HepG2 (cell line): ENCODE data around the gene ANKRD40. TPM values are rescaled to one million over a fixed set of nuclear protein-coding genes. Genes with fewer than 3 reads are reported as not detected.

Experiments used
- CCAR2 ChIP-seq: fragments of 200-400 bp; formaldehyde crosslinking; optimal IDR thresholded peaks from 2 replicates; pipeline ENCODE3; 2018; ENCODE audit warnings: low read depth, mild to moderate bottlenecking, low read length, moderate library complexity
- MBD4 ChIP-seq: IDR thresholded peaks from 2 replicates; pipeline ENCODE4 v1.6.1; 2012; ENCODE audit warnings: low read length, inconsistent platforms, borderline replicate concordance
- MED1 ChIP-seq: sonication (generic); formaldehyde crosslinking; IDR thresholded peaks from 2 replicates; pipeline ENCODE4 v1.4.0; 2020; ENCODE audit warnings: missing genetic modification reagents
- NFRKB ChIP-seq: fragments of 450-650 bp; IDR thresholded peaks from 2 replicates; pipeline ENCODE4 v1.6.1; 2017
- NRL ChIP-seq: sonication (generic); formaldehyde crosslinking; IDR thresholded peaks from 2 replicates; pipeline ENCODE4 v1.5.0; 2020; ENCODE audit warnings: missing genetic modification reagents, mild to moderate bottlenecking, moderate library complexity, borderline replicate concordance
- PHF8 ChIP-seq: sonication (generic); formaldehyde crosslinking; IDR thresholded peaks from 2 replicates; pipeline ENCODE4 v1.5.0; 2020; ENCODE audit warnings: missing genetic modification reagents
- SKI ChIP-seq: fragments of 450-650 bp; IDR thresholded peaks from one replicate; pipeline ENCODE4 v1.6.1; 2018; ENCODE audit warnings: mild to moderate bottlenecking; ENCODE audit not compliant: partially characterized antibody
- ZNF260 ChIP-seq: sonication (generic); formaldehyde crosslinking; IDR thresholded peaks from 2 replicates; pipeline ENCODE4 v1.4.0; 2020; ENCODE audit warnings: missing genetic modification reagents, low read depth, mild to moderate bottlenecking, borderline replicate concordance
- ZNF367 ChIP-seq: sonication (generic); formaldehyde crosslinking; IDR thresholded peaks from 2 replicates; pipeline ENCODE4 v1.4.0; 2020; ENCODE audit warnings: missing genetic modification reagents, borderline replicate concordance
- polyA plus RNA-seq, 8 experiments: library from polyadenylated mRNA; depleted of rRNA in 3 of 8; stranded (reverse) in 7 of 8; unstranded in 1 of 8; fragments of >200 nt; fragmentation: Illumina TruSeq in 4 of 8; extraction: Trizol in 4 of 8; gene quantifications; 2 replicates each; pipeline versions ENCODE4 v1.2.1 to v1.2.3, GENCODE V29; 2011 to 2016; ENCODE audit warnings: low read depth in 4 of 8, missing spikeins in 1 of 8, mixed read lengths in 1 of 8; ENCODE audit not compliant: insufficient read depth in 1 of 8
- total RNA-seq, 5 experiments: library from RNA; depleted of rRNA; stranded (reverse); fragments of >200 nt; fragmentation: Illumina TruSeq; extraction: Trizol; gene quantifications; 2 replicates each; pipeline ENCODE4 v1.2.3, GENCODE V29; 2016; ENCODE audit warnings: low read depth in 1 of 5
- TF ChIP-seq, protein P1 (sequence below): IDR thresholded peaks from 2 replicates; pipeline ENCODE4 v1.6.1; 2016
- TF ChIP-seq, protein P2 (sequence below): sonication (generic); formaldehyde crosslinking; IDR thresholded peaks from 2 replicates; pipeline ENCODE4 v1.8.0; 2022; ENCODE audit warnings: mild to moderate bottlenecking, missing genetic modification reagents, borderline replicate concordance
- TF ChIP-seq, protein P3 (sequence below): sonication (generic); formaldehyde crosslinking; IDR thresholded peaks from 2 replicates; pipeline ENCODE4 v1.4.0; 2020; ENCODE audit warnings: missing genetic modification reagents, borderline replicate concordance
- TF ChIP-seq, protein P4 (sequence below): fragments of 450-650 bp; IDR thresholded peaks from 2 replicates; pipeline ENCODE4 v1.6.1; 2016
- TF ChIP-seq, protein P5 (sequence below): sonication (generic); formaldehyde crosslinking; IDR thresholded peaks from 2 replicates; pipeline ENCODE4 v1.9.0; 2021; ENCODE audit warnings: missing genetic modification reagents, mild to moderate bottlenecking, borderline replicate concordance
- TF ChIP-seq, protein P6 (sequence below): sonication (generic); formaldehyde crosslinking; IDR thresholded peaks from 2 replicates; pipeline ENCODE4 v1.4.0; 2020; ENCODE audit warnings: missing genetic modification reagents
- TF ChIP-seq, protein P7 (sequence below): sonication (generic); formaldehyde crosslinking; IDR thresholded peaks from 2 replicates; pipeline ENCODE4 v1.8.0; 2022; ENCODE audit warnings: mild to moderate bottlenecking, missing genetic modification reagents; ENCODE audit not compliant: insufficient replicate concordance

Gene ANKRD40
- total and polyA plus RNA-seq, 2 of the 13 experiments (the other 11 are each of a cell fraction or from before 2014, with no cell fraction given), result 35.0 to 46.4 TPM

DNA sequence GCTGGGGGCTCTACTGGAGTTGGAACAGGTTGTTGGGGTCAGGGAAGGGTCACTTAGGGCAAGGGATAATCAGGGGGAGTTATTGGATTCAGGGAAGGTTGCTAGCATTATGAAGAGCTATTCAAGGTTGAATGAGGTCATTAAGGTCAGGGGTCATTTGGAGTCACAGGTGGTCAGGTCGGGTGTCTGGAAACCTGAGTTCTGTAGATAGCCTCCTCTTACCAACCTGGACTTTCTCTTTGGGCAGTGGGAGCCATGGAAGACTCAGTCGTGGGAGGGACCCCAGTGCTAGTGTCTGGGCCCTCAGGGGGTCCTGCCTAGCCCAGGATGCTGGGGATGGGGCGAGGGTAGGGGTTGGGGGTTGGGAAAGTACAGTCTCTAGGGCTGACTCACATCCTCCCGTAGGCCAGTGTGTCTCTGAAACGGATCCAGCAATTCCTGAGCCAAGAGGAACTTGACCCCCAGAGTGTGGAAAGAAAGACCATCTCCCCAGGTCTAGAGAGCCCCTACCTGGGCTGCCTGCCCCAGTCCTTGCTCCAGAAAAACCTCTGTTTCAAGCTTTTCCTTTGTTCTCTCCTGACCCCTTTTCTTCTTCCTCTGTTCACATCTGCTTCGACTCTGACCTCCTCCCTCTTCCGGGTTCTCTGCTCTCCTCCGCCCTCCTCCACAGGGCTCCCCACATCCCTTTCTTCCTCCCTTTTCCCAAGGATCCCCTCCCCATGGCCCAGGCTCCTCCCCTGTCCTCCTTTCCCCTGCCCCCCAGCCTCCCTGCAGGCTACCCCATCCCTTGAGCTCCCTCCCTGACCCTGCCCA lies 39.5 kb downstream of the ANKRD40 start (continued):
- TF ChIP-seq, protein P1, sequence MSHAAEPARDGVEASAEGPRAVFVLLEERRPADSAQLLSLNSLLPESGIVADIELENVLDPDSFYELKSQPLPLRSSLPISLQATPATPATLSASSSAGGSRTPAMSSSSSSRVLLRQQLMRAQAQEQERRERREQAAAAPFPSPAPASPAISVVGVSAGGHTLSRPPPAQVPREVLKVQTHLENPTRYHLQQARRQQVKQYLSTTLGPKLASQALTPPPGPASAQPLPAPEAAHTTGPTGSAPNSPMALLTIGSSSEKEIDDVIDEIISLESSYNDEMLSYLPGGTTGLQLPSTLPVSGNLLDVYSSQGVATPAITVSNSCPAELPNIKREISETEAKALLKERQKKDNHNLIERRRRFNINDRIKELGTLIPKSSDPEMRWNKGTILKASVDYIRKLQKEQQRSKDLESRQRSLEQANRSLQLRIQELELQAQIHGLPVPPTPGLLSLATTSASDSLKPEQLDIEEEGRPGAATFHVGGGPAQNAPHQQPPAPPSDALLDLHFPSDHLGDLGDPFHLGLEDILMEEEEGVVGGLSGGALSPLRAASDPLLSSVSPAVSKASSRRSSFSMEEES (CRISPR knock-in tag), result no peak
- TF ChIP-seq ZNF367 (CRISPR knock-in tag) (no peak), SKI (peak; percentile 8), CCAR2 (no peak), MED1 (CRISPR knock-in tag) (peak; percentile 16; the same call in 1 of the 2 replicates), MBD4 (no peak), ZNF260 (CRISPR knock-in tag) (no peak), NFRKB (no peak), NRL (CRISPR knock-in tag) (no peak), PHF8 (CRISPR knock-in tag) (no peak)
- TF ChIP-seq, protein P2, sequence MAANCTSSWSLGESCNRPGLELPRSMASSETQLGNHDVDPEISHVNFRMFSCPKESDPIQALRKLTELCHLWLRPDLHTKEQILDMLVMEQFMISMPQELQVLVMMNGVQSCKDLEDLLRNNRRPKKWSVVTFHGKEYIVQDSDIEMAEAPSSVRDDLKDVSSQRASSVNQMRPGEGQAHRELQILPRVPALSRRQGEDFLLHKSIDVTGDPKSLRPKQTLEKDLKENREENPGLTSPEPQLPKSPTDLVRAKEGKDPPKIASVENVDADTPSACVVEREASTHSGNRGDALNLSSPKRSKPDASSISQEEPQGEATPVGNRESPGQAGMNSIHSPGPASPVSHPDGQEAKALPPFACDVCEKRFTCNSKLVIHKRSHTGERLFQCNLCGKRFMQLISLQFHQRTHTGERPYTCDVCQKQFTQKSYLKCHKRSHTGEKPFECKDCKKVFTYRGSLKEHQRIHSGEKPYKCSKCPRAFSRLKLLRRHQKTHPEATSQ (CRISPR knock-in tag), result no peak
- TF ChIP-seq, protein P3, sequence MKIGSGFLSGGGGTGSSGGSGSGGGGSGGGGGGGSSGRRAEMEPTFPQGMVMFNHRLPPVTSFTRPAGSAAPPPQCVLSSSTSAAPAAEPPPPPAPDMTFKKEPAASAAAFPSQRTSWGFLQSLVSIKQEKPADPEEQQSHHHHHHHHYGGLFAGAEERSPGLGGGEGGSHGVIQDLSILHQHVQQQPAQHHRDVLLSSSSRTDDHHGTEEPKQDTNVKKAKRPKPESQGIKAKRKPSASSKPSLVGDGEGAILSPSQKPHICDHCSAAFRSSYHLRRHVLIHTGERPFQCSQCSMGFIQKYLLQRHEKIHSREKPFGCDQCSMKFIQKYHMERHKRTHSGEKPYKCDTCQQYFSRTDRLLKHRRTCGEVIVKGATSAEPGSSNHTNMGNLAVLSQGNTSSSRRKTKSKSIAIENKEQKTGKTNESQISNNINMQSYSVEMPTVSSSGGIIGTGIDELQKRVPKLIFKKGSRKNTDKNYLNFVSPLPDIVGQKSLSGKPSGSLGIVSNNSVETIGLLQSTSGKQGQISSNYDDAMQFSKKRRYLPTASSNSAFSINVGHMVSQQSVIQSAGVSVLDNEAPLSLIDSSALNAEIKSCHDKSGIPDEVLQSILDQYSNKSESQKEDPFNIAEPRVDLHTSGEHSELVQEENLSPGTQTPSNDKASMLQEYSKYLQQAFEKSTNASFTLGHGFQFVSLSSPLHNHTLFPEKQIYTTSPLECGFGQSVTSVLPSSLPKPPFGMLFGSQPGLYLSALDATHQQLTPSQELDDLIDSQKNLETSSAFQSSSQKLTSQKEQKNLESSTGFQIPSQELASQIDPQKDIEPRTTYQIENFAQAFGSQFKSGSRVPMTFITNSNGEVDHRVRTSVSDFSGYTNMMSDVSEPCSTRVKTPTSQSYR (CRISPR knock-in tag), result no peak
- TF ChIP-seq, protein P4, sequence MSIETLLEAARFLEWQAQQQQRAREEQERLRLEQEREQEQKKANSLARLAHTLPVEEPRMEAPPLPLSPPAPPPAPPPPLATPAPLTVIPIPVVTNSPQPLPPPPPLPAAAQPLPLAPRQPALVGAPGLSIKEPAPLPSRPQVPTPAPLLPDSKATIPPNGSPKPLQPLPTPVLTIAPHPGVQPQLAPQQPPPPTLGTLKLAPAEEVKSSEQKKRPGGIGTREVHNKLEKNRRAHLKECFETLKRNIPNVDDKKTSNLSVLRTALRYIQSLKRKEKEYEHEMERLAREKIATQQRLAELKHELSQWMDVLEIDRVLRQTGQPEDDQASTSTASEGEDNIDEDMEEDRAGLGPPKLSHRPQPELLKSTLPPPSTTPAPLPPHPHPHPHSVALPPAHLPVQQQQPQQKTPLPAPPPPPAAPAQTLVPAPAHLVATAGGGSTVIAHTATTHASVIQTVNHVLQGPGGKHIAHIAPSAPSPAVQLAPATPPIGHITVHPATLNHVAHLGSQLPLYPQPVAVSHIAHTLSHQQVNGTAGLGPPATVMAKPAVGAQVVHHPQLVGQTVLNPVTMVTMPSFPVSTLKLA, result no peak
- TF ChIP-seq, protein P5, sequence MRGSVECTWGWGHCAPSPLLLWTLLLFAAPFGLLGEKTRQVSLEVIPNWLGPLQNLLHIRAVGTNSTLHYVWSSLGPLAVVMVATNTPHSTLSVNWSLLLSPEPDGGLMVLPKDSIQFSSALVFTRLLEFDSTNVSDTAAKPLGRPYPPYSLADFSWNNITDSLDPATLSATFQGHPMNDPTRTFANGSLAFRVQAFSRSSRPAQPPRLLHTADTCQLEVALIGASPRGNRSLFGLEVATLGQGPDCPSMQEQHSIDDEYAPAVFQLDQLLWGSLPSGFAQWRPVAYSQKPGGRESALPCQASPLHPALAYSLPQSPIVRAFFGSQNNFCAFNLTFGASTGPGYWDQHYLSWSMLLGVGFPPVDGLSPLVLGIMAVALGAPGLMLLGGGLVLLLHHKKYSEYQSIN (CRISPR knock-in tag), result no peak
- TF ChIP-seq, protein P6, sequence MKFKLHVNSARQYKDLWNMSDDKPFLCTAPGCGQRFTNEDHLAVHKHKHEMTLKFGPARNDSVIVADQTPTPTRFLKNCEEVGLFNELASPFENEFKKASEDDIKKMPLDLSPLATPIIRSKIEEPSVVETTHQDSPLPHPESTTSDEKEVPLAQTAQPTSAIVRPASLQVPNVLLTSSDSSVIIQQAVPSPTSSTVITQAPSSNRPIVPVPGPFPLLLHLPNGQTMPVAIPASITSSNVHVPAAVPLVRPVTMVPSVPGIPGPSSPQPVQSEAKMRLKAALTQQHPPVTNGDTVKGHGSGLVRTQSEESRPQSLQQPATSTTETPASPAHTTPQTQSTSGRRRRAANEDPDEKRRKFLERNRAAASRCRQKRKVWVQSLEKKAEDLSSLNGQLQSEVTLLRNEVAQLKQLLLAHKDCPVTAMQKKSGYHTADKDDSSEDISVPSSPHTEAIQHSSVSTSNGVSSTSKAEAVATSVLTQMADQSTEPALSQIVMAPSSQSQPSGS, result 0 out of 2 replicates have a peak, but pooled peaks have one; percentile 28
- TF ChIP-seq, protein P7, sequence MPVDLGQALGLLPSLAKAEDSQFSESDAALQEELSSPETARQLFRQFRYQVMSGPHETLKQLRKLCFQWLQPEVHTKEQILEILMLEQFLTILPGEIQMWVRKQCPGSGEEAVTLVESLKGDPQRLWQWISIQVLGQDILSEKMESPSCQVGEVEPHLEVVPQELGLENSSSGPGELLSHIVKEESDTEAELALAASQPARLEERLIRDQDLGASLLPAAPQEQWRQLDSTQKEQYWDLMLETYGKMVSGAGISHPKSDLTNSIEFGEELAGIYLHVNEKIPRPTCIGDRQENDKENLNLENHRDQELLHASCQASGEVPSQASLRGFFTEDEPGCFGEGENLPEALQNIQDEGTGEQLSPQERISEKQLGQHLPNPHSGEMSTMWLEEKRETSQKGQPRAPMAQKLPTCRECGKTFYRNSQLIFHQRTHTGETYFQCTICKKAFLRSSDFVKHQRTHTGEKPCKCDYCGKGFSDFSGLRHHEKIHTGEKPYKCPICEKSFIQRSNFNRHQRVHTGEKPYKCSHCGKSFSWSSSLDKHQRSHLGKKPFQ (CRISPR knock-in tag), result no peak
